ENCODE data around the gene TENM4. TPM values are rescaled to one million over a fixed set of nuclear protein-coding genes. Genes with fewer than 3 reads are reported as not detected.

TENM4 gene
- total RNA-seq, 1 donor from 2014 or later: not detected

DNA sequence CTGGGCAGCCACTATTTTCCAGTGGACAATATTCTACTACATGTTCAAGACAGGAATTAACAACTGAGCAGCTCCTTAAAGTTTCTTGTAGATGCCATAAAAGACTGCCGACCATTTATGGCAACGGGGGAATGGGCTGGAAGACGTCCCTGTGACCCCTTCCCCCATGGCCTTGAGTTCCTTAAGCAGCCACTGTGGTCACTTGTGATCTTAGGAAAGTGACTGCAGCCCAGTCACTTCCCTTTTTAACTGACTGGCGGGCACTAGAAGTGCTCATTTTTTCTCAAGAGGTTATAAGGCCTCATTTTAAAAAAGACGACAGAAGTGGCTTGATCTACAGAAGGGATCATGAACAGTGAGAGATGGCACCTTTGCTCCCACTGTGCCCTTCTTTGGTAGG, 713.0 kb downstream of the TENM4 start:
- no peak for DNase-seq (ENCODE audit: low read depth in 2 of 2)

- DNase-seq (ENCODE audit: low read depth in 2 of 2): no peak
These were observed 715.6 kb downstream of the TENM4 start for GRCh38 chr11:78725200-78725599.

DNA sequence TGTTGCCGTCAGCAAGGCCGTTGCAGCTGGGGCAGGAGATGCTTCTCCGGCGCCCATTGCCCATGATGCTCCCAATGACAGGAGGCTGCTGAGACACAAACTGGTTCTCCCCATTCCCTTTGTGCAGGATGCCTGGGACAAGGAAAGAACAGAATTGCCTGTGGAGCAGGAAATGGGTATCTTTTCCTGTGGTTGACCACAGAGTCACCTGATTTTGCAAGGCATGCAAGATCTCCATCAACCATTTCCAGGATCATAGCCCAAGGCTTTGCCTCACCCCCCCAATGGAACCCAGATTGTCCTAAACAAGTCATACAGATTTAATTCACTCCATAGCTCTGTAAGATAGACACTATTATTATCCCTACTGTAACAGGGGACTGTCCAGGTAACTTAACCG, 718.0 kb downstream of the TENM4 start:
- DNase-seq (ENCODE audit: low read depth in 2 of 2): no peak

DNA sequence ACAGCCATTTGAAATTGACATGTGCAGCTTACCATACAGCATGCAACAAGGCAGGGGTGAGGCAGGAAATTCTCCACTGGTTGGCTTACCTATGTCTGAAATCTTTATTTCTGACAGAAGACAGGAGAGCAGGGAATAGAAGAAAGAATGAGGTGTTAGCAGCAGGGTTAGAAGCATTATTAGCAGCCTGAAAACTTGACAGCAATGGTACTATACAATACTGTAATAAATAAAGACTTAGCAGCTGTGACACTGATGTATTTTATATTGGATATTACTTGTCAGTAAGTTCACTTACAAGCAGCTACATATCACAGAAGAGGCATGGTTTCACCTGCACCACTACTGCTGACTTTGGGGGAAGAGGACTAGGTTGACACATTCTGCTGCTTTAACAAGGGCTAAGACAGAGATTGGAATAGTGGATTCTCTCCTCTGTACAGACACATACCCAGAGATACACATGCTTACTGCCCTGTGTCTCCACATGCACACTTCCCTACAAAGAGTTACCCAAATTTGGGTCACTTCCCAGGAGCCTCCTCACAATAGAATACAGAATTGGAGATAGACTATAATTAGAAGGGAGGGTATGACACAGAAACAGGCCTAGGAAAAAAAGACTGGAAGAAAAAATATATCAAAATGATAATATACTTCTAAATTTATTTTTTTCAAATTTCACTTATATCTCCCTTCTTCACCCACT, 720.4 kb downstream of the TENM4 start:
- DNase-seq (ENCODE audit: low read depth in 2 of 2): no peak

GRCh38 chr11:78717041-78717440, 723.8 kb downstream of the TENM4 start:
- DNase-seq (ENCODE audit: low read depth in 2 of 2): no peak

GRCh38 chr11:78715639-78716311, 725.1 kb downstream of the TENM4 start:
- DNase-seq (ENCODE audit: low read depth in 2 of 2): peak; percentile 44 to 54

DNA sequence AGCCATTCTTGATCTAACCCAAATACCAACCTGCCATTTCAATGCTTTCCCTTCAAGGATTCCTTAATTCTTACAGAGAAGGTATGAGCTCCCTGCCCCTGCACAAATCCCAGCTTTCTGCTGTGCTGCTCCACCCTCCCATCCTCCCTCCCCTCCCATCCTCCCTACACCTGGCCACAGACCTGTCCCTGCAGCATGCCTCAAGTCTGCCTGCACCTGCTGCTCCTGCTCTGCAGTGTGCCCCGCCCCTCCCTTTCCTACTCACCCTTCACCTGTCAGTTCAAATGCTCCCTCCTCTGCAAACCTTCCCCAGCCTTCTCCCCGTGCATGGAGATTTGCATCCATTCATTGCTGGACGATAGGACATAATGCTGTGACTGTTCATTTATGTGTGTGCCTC, 726.3 kb downstream of the TENM4 start:
- no peak for DNase-seq (ENCODE audit: low read depth in 2 of 2)

DNA sequence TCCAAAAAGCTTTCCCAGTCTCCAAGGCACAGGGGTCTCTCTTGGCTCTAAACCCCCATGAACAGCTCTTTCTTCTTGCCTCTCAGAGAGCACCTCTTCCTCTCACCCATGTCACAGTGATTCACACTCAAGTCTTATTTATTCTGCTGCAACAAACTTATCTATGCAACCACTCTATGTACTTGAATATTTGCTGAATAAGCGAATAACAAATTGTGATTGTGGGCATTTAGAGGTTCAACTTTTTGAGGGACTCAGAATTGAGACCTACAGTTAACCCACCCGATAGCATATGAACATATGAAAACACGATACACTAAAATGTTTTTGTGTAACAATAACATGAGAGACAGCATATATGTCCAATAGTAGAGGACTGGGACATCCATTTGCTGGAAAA, 729.1 kb downstream of the TENM4 start:
- no peak for DNase-seq (ENCODE audit: low read depth in 2 of 2)

- DNase-seq (ENCODE audit: low read depth in 2 of 2): no peak
These were observed 730.4 kb downstream of the TENM4 start for GRCh38 chr11:78710417-78710816.

GRCh38 chr11:78708388-78708787, 732.4 kb downstream of the TENM4 start:
- DNase-seq (ENCODE audit: low read depth in 2 of 2): no peak

- DNase-seq (ENCODE audit: low read depth in 2 of 2): no peak
These were observed 734.3 kb downstream of the TENM4 start for GRCh38 chr11:78706551-78706950.

- DNase-seq (ENCODE audit: low read depth in 2 of 2): no peak
These were observed 736.0 kb downstream of the TENM4 start for GRCh38 chr11:78704811-78705210.

- DNase-seq (ENCODE audit: low read depth in 2 of 2): no peak
These were observed 741.2 kb downstream of the TENM4 start for GRCh38 chr11:78699609-78700135.

- no peak for DNase-seq (ENCODE audit: low read depth in 2 of 2)
These were observed 742.2 kb downstream of the TENM4 start for GRCh38 chr11:78698612-78699011.

GRCh38 chr11:78696177-78696576, 744.7 kb downstream of the TENM4 start:
- DNase-seq (ENCODE audit: low read depth in 2 of 2): no peak

- no peak for DNase-seq (ENCODE audit: low read depth in 2 of 2)
These were observed 746.7 kb downstream of the TENM4 start for GRCh38 chr11:78694152-78694551.

GRCh38 chr11:78691215-78691614, 749.6 kb downstream of the TENM4 start:
- no peak for DNase-seq (ENCODE audit: low read depth in 2 of 2)

DNA sequence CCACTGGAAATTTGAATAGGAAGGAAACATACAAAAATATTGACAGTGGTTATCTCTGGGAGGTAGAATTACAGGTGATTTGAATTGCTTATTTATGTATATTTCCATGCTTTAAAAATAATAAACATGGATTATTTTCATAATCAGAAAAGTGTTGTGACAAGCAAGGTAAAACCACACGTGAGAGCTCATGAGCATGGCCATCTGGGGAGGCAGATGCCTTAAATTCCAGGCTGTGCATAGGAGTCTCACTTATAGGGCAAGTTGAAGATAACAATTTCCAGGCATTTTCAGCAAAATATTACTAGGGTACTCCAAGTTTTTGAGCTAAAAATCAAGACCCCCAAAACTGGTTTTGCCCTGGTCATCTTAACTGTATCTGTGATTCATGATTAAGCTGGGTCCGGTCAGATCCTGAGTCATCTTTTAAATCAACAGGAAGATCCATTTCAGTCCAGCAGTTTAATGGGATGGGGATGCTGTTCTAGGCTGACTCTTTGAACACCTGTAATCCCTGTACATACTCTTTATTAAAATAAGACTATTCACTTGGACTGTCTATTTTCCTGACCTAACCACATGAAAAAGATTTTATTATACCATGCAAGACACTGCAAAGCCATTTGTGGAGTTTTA, 750.4 kb downstream of the TENM4 start:
- no peak for DNase-seq (ENCODE audit: low read depth in 2 of 2)

GRCh38 chr11:78689585-78690153, 751.2 kb downstream of the TENM4 start:
- DNase-seq (ENCODE audit: low read depth in 2 of 2): no peak

DNA sequence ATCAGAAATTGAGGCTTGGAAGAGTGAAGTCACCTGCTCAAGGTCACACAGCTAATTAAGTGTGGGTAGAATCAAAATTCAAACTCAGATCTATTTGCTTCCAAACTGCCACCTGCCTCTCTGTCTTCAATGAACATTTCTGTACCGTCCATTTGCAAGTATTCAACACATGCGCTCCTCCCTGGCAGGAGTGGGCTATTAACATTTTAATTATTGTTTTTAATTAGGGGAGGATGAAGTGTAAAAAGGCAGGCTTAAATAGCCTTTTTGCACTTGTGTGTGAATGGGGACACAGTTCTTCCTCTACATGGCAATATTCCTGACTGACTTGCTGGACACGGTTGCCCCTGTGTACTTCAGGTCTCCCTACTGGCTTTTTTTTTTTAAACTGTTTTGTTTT, 751.7 kb downstream of the TENM4 start:
- no peak for DNase-seq (ENCODE audit: low read depth in 2 of 2)

DNA sequence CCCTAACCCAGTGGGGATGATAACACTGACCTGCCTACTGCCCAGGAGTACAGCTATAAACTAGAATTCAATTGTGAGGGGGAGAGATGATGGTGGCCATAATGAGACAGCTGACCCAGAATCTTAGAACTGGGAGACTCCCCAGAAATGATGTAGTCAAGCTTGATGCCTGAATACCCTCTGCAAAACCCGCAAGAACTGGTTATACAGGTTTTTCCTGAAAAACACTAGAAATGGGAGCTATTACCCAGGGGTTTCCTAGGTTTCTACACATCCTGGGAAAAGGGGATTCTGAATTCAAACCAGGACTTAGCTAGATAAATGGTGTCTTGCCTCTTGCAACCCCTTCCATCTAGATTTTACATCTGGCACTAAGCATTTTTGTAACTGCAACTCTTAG, 752.4 kb downstream of the TENM4 start:
- DNase-seq (ENCODE audit: low read depth in 2 of 2): no peak

DNA sequence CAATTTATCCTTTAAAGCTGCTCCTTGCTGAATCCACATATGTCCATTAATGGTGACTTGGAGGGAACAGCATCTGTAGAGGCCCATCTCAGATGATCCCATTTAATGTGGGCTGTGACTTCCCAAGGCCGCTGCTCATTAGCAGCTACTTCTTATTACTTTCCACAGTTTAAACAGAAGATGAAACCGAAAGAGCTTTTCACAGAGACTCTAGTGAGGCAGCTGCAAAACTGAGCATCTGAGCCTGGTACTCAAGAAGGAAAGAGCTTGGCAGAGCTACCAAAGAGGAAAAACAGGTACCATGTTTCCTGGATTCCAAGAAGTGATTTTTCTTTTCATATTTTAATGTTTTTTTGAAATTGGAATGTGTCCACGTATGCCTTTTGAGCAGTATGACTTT, 755.7 kb downstream of the TENM4 start:
- no peak for DNase-seq (ENCODE audit: low read depth in 2 of 2)

Data from lung microvascular endothelial cell (primary cell).